Stomach smooth muscle (tissue), 2 donors: ENCODE results near the gene RNF130.
"Not testable (repeated sequence)": the region's sequence is repeated elsewhere in the genome, so short reads cannot be mapped to it uniquely, and the experiment has no call there.

Experiments used
- H3K27ac ChIP-seq: one replicate; pipeline ENCODE4 v1.7.0; 2013; ENCODE audit warnings: mild to moderate bottlenecking, low read length, inconsistent platforms
- H3K27me3 ChIP-seq, 2 donors: one replicate each; pipeline ENCODE4 v1.7.0; 2013; ENCODE audit warnings: low read length in 2 of 2; ENCODE audit not compliant: insufficient read depth in 2 of 2, control insufficient read depth in 1 of 2
- H3K36me3 ChIP-seq, 2 donors: one replicate each; pipeline ENCODE4 v1.7.0; 2013; ENCODE audit warnings: low read length in 2 of 2; ENCODE audit not compliant: control insufficient read depth in 2 of 2, insufficient read depth in 2 of 2
- H3K4me1 ChIP-seq: one replicate; pipeline ENCODE4 v1.7.0; 2013; ENCODE audit warnings: low read length; ENCODE audit not compliant: control insufficient read depth, insufficient read depth
- H3K4me3 ChIP-seq, 2 donors: one replicate each; pipeline ENCODE4 v1.7.0; 2013; ENCODE audit warnings: low read length in 2 of 2
- H3K9ac ChIP-seq, 2 donors: one replicate each; pipeline ENCODE4 v1.7.0; 2013; ENCODE audit warnings: low read length in 2 of 2, mild to moderate bottlenecking in 1 of 2
- H3K9me3 ChIP-seq, 2 donors: one replicate each; pipeline ENCODE4 v1.7.0; 2013; ENCODE audit warnings: low read length in 2 of 2; ENCODE audit not compliant: control insufficient read depth in 2 of 2
- donor health status: healthy.
- donor health status: Pancreatic carcinoma.

The RNF130 gene

GRCh38 chr5:179992855-179993254 is 78.7 kb downstream of the RNF130 start:
- not testable (repeated sequence) for H3K9me3 ChIP-seq, H3K27me3 ChIP-seq, H3K27ac ChIP-seq, H3K36me3 ChIP-seq, H3K9ac ChIP-seq, H3K4me1 ChIP-seq, H3K4me3 ChIP-seq

GRCh38 chr5:179991106-179991505 is 80.5 kb downstream of the RNF130 start:
- no peak overlapping the region for H3K9ac ChIP-seq
- H3K36me3 ChIP-seq = no peaks in the 10 kb centered on the region
- H3K4me3 ChIP-seq = no peak overlapping the region
- H3K4me1 ChIP-seq = no peaks in the 10 kb centered on the region
- no peaks in the 10 kb centered on the region for H3K9me3 ChIP-seq
- H3K27ac ChIP-seq = no peak overlapping the region
- no peaks in the 10 kb centered on the region for H3K27me3 ChIP-seq

- not testable (repeated sequence) for H3K27ac ChIP-seq, H3K9ac ChIP-seq, H3K9me3 ChIP-seq, H3K27me3 ChIP-seq, H3K36me3 ChIP-seq, H3K4me3 ChIP-seq, H3K4me1 ChIP-seq
Measured at GRCh38 chr5:179990525-179990924, 81.0 kb downstream of the RNF130 start.

GRCh38 chr5:179986328-179986727 is 85.2 kb downstream of the RNF130 start:
- H3K27ac ChIP-seq = no peak overlapping the region
- H3K4me3 ChIP-seq = no peak overlapping the region
- H3K36me3 ChIP-seq = no peaks in the 10 kb centered on the region

GRCh38 chr5:179981636-179982035 is 89.9 kb downstream of the RNF130 start:
- Histone ChIP-seq H3K36me3 (peaks cover 21 to 28% of the 10 kb centered on the region in 2 donors), H3K4me3 (no peak overlapping the region), H3K27me3 (no peaks in the 10 kb centered on the region), H3K9ac (no peak overlapping the region), H3K9me3 (no peaks in the 10 kb centered on the region), H3K4me1 (no peaks in the 10 kb centered on the region), H3K27ac (no peak overlapping the region)

More at GRCh38 chr5:179986328-179986727, 85.2 kb downstream of the RNF130 start:
- Histone ChIP-seq H3K9me3 (no peaks in the 10 kb centered on the region), H3K4me1 (no peaks in the 10 kb centered on the region), H3K27me3 (no peaks in the 10 kb centered on the region), H3K9ac (no peak overlapping the region)

GRCh38 chr5:179980767-179981166 is 90.8 kb downstream of the RNF130 start:
- no peaks in the 10 kb centered on the region for H3K4me1 ChIP-seq
- no peaks in the 10 kb centered on the region for H3K9me3 ChIP-seq
- H3K27ac ChIP-seq = no peak overlapping the region
- no peak overlapping the region for H3K9ac ChIP-seq
- peaks cover 23 to 30% of the 10 kb centered on the region in 2 donors for H3K36me3 ChIP-seq
- no peaks in the 10 kb centered on the region for H3K27me3 ChIP-seq
- no peak overlapping the region for H3K4me3 ChIP-seq

GRCh38 chr5:179978792-179979191 is 92.8 kb downstream of the RNF130 start:
- H3K36me3 ChIP-seq = peaks cover 30 to 32% of the 10 kb centered on the region in 2 donors
- no peak overlapping the region for H3K27ac ChIP-seq
- no peak overlapping the region for H3K4me3 ChIP-seq

GRCh38 chr5:179975713-179976134 is 95.8 kb downstream of the RNF130 start:
- H3K4me3 ChIP-seq = no peak overlapping the region
- no peak overlapping the region for H3K27ac ChIP-seq
- no peaks in the 10 kb centered on the region for H3K4me1 ChIP-seq
- H3K27me3 ChIP-seq = no peaks in the 10 kb centered on the region
- H3K9ac ChIP-seq = no peak overlapping the region
- H3K9me3 ChIP-seq = no peaks in the 10 kb centered on the region
- H3K36me3 ChIP-seq = peaks cover 29 to 31% of the 10 kb centered on the region in 2 donors

More at GRCh38 chr5:179978792-179979191, 92.8 kb downstream of the RNF130 start:
- Histone ChIP-seq H3K9me3 (no peaks in the 10 kb centered on the region), H3K27me3 (no peaks in the 10 kb centered on the region), H3K4me1 (no peaks in the 10 kb centered on the region), H3K9ac (no peak overlapping the region)

GRCh38 chr5:179974946-179975712 is 96.4 kb downstream of the RNF130 start:
- no peak overlapping the region for H3K27ac ChIP-seq
- H3K4me1 ChIP-seq = no peaks in the 10 kb centered on the region
- no peaks in the 10 kb centered on the region for H3K9me3 ChIP-seq
- H3K9ac ChIP-seq = no peak overlapping the region
- H3K4me3 ChIP-seq = no peak overlapping the region
- no peaks in the 10 kb centered on the region for H3K27me3 ChIP-seq
- H3K36me3 ChIP-seq = peaks cover 24 to 31% of the 10 kb centered on the region in 2 donors

GRCh38 chr5:179974246-179974945 is 97.2 kb downstream of the RNF130 start:
- Histone ChIP-seq H3K9ac (no peak overlapping the region), H3K36me3 (peaks cover 17 to 31% of the 10 kb centered on the region in 2 donors), H3K4me1 (no peaks in the 10 kb centered on the region), H3K9me3 (no peaks in the 10 kb centered on the region), H3K27me3 (no peaks in the 10 kb centered on the region), H3K27ac (no peak overlapping the region), H3K4me3 (no peak overlapping the region)

- Histone ChIP-seq H3K4me1 (no peaks in the 10 kb centered on the region), H3K36me3 (peaks cover 14 to 26% of the 10 kb centered on the region in 2 donors), H3K27ac (no peak overlapping the region), H3K4me3 (no peak overlapping the region), H3K9me3 (no peaks in the 10 kb centered on the region), H3K9ac (no peak overlapping the region), H3K27me3 (no peaks in the 10 kb centered on the region)
Measured at GRCh38 chr5:179973391-179973790, 98.2 kb downstream of the RNF130 start.
